GM12878 (cell line): ENCODE data around the gene DLST. TPM values are rescaled to one million over a fixed set of nuclear protein-coding genes. Genes with fewer than 3 reads are reported as not detected.

Experiments used
- ATAC-seq: fragments of 200-7000 bp; cut with Tn5 transposase; 3 replicates; pipeline ENCODE4 v1.9.1; 2020; ENCODE audit warnings: mild to moderate bottlenecking, moderate library complexity
- BruUV-seq: library from RNA; stranded (reverse); fragments of 400-500 nt; replicated peaks from 2 replicates; lab custom pipeline; 2021; lab: Mats Ljungman, UMichigan
- CTCF ChIA-PET: fragments of 300-600 bp; sonication (Branson Sonifier 250); formaldehyde crosslinking; extraction: SDS; loops from one replicate; lab custom pipeline; 2021; ENCODE audit warnings: inconsistent platforms; lab: Yijun Ruan, JAX
- POLR2A ChIA-PET: fragments of 350-600 bp; formaldehyde crosslinking; extraction: SDS; loops from one replicate; lab custom pipeline; 2021; ENCODE audit warnings: inconsistent platforms; lab: Charles Lee
- RAD21 ChIA-PET: fragments of 300-600 bp; sonication (Branson Sonifier 250); formaldehyde crosslinking; loops from one replicate; lab custom pipeline; 2023; ENCODE audit warnings: antibody characterized with exemption; ENCODE audit not compliant: unreplicated experiment; lab: Charles Lee
- SMC1A ChIA-PET: fragments of 300-600 bp; sonication (Branson Sonifier 250); formaldehyde crosslinking; loops from one replicate; lab custom pipeline; 2023; ENCODE audit not compliant: unreplicated experiment, uncharacterized antibody; lab: Charles Lee
- DNase-seq: peaks from one replicate; pipeline ENCODE4 v3.0.0-alpha.2; 2011; ENCODE audit warnings: low read depth, low spot score
- FAIRE-seq: peaks from 3 replicates; lab custom pipeline; 2011; peaks lifted over from hg19 to GRCh38; lab: Jason Lieb, UNC
- H2AFZ ChIP-seq: 2 replicates; pipeline ENCODE4 v1.6.0; 2011; ENCODE audit warnings: low read depth, low read length, control low read depth; ENCODE audit not compliant: control insufficient read depth
- H3K27ac ChIP-seq: 2 replicates; pipeline ENCODE4 v1.5.1; 2011; ENCODE audit warnings: control low read depth; ENCODE audit not compliant: control insufficient read depth, insufficient read depth
- H3K27me3 ChIP-seq, 2 experiments: replicated peaks in 1 of 2; 2 replicates each; pipeline versions ENCODE4 v1.6.0 to v1.6.1; 2011; ENCODE audit warnings: low read length in 1 of 2; ENCODE audit not compliant: control insufficient read depth in 2 of 2, insufficient read depth in 2 of 2
- H3K36me3 ChIP-seq, 2 experiments: 2 replicates each; pipeline ENCODE4 v1.5.1; 2011; ENCODE audit warnings: low read length in 1 of 2; ENCODE audit not compliant: control insufficient read depth in 2 of 2, insufficient read depth in 2 of 2
- H3K4me1 ChIP-seq: 2 replicates; pipeline ENCODE4 v1.6.1; 2011; ENCODE audit warnings: mild to moderate bottlenecking, low read length, moderate library complexity, mixed read lengths; ENCODE audit not compliant: control insufficient read depth, insufficient read depth
- H3K4me2 ChIP-seq: 2 replicates; pipeline ENCODE4 v1.6.0; 2011; ENCODE audit warnings: control low read depth; ENCODE audit not compliant: control insufficient read depth, insufficient read depth
- H3K4me3 ChIP-seq: fragments of 200-600 bp; sonication (generic); 2 replicates; pipeline ENCODE4 v1.5.1; 2016
- H3K79me2 ChIP-seq: 2 replicates; pipeline ENCODE4 v1.6.0; 2011; ENCODE audit warnings: low read length; ENCODE audit not compliant: control insufficient read depth, insufficient read depth
- H3K9ac ChIP-seq: 2 replicates; pipeline ENCODE4 v1.8.0; 2011; ENCODE audit warnings: low read length, control low read depth, mixed read lengths; ENCODE audit not compliant: control insufficient read depth, insufficient read depth
- H3K9me3 ChIP-seq: replicated peaks from 3 replicates; pipeline ENCODE4 v1.5.1; 2011; ENCODE audit warnings: mild to moderate bottlenecking, low read length; ENCODE audit not compliant: control insufficient read depth, insufficient read depth
- H4K20me1 ChIP-seq: 2 replicates; pipeline ENCODE4 v1.6.0; 2011; ENCODE audit not compliant: control insufficient read depth, insufficient read depth
- ASH2L ChIP-seq: fragments of 300-600, 200-600 bp; sonication (generic); IDR thresholded peaks from 2 replicates; pipeline ENCODE4 v1.6.1; 2017; ENCODE audit warnings: low read depth, mild to moderate bottlenecking, borderline replicate concordance
- ATF3 ChIP-seq: IDR thresholded peaks from 2 replicates; pipeline ENCODE4 v1.6.1; 2011; ENCODE audit warnings: low read depth, mild to moderate bottlenecking, low read length, moderate library complexity, borderline replicate concordance; ENCODE audit errors: extremely low read depth
- HDAC6 ChIP-seq: fragments of 200-600 bp; sonication (generic); IDR thresholded peaks from one replicate; pipeline ENCODE4 v1.8.0; 2017; ENCODE audit warnings: antibody characterized with exemption; ENCODE audit not compliant: unreplicated experiment
- IKZF1 ChIP-seq: fragments of 450-650 bp; conservative IDR thresholded peaks from 2 replicates; pipeline ENCODE4 v1.6.1; 2017; ENCODE audit warnings: antibody characterized with exemption, mild to moderate bottlenecking
- MEF2A ChIP-seq: IDR thresholded peaks from 2 replicates; pipeline ENCODE4 v1.6.1; 2011; ENCODE audit warnings: low read depth, mild to moderate bottlenecking, low read length, moderate library complexity; ENCODE audit not compliant: insufficient read depth
- NKRF ChIP-seq: fragments of 450-650 bp; conservative IDR thresholded peaks from 2 replicates; pipeline ENCODE4 v1.6.1; 2017; ENCODE audit warnings: mild to moderate bottlenecking, moderate library complexity
- POLR2A ChIP-seq: IDR thresholded peaks from 2 replicates; pipeline ENCODE4 v1.6.1; 2011; ENCODE audit warnings: low read depth, mild to moderate bottlenecking, low read length
- POU2F2 ChIP-seq: IDR thresholded peaks from 3 replicates; pipeline ENCODE4 v1.6.1; 2011; ENCODE audit warnings: low read depth, mild to moderate bottlenecking, low read length, borderline replicate concordance
- RAD51 ChIP-seq: fragments of 450-650 bp; IDR thresholded peaks from 2 replicates; pipeline ENCODE4 v1.6.1; 2016; ENCODE audit warnings: moderate library complexity, mild to moderate bottlenecking, inconsistent platforms
- SMC3 ChIP-seq: IDR thresholded peaks from 2 replicates; pipeline ENCODE4 v1.6.1; 2011; ENCODE audit warnings: low read length, improper control_type of control experiment, borderline replicate concordance
- SREBF1 ChIP-seq: IDR thresholded peaks from 2 replicates; pipeline ENCODE4 v1.6.1; 2012; ENCODE audit warnings: mild to moderate bottlenecking, low read length
- TCF12 ChIP-seq: IDR thresholded peaks from 2 replicates; pipeline ENCODE4 v1.6.1; 2011; ENCODE audit warnings: low read depth, mild to moderate bottlenecking, low read length
- ZSCAN29 ChIP-seq: fragments of 450-650 bp; IDR thresholded peaks from 2 replicates; pipeline ENCODE4 v1.6.1; 2017; ENCODE audit warnings: mild to moderate bottlenecking, moderate library complexity
- WGBS: methylation state at CpG from one replicate; pipeline ENCODE4 v1.1.6; 2016; ENCODE audit warnings: low lambda C conversion rate; ENCODE audit not compliant: insufficient replicate concordance, insufficient coverage; ENCODE audit errors: missing lambda C conversion rate; 5-methylcytosine and 5-hydroxymethylcytosine counted together
- in situ Hi-C: fragments of 300-500 bp; cut with MboI; formaldehyde crosslinking; loops from 9 replicates; pipeline ENCODE4 v1.14.3; 2018; ENCODE audit warnings: mixed read lengths
- intact Hi-C: fragments of 100-400 bp; cut with micrococcal nuclease; formaldehyde crosslinking; loops from one replicate; pipeline ENCODE4 v1.14.2; 2022; ENCODE audit not compliant: unreplicated experiment
- polyA plus RNA-seq, 11 experiments: library from polyadenylated mRNA; depleted of rRNA in 4 of 11; unstranded in 6 of 11; stranded (reverse) in 5 of 11; fragments of >200 nt; fragmentation: Nextera tagmentation in 4 of 11; fragmentation: Illumina TruSeq in 1 of 11; extraction: Ambion mirVana in 4 of 11; extraction: Trizol in 1 of 11; gene quantifications; 1 replicate in 1 of 11; 2 replicates in 10 of 11; pipeline versions ENCODE4 v1.2.1 to v1.2.3, GENCODE V29; 2011 to 2016; ENCODE audit warnings: inconsistent platforms in 2 of 11, missing spikeins in 2 of 11, low read depth in 1 of 11
- total RNA-seq, 4 experiments: library from RNA; depleted of rRNA in 3 of 4; stranded (reverse); fragments of >200 nt in 3 of 4; fragmentation: Illumina TruSeq in 1 of 4; extraction: Trizol in 1 of 4; gene quantifications; 2 replicates each; pipeline versions ENCODE4 v1.2.1 to v1.2.3, GENCODE V29; 2013 to 2021

Gene DLST
- total and polyA plus RNA-seq, 10 of the 15 experiments (the other 5 are each of a cell fraction or from before 2014, with no cell fraction given) = 2.9 to 141 (median 67.7) TPM

- TF ChIP-seq NKRF (no peak), ASH2L (no peak), IKZF1 (no peak), ZSCAN29 (no peak), SMC3 (no peak), RAD51 (no peak), SREBF1 (no peak), MEF2A (no peak), POLR2A (no peak), POU2F2 (no peak), ATF3 (no peak)
- TF ChIP-seq, all 136 proteins: peak for 0
These were observed 9.9 kb upstream of the DLST start (continued) for GRCh38 chr14:74871819-74872218.

GRCh38 chr14:74875204-74875603 is 6.5 kb upstream of the DLST start:
- H3K4me1 ChIP-seq = peaks cover 10% of the 10 kb centered on the region
- CTCF ChIA-PET = interaction anchor here (8.2 to 20.7 kb wide), 2 partner anchors 17 to 30 kb away, joined by 73 to 289 read pairs; no protein-coding TSS in a partner anchor
- TF ChIP-seq HDAC6 = no peak
- no peak for TF ChIP-seq TCF12
- TF ChIP-seq, all 136 proteins: peak for 0
- DNase-seq (no peak), ATAC-seq (no peak), FAIRE-seq (no peak)
- intact Hi-C loops (no loop called here), in situ Hi-C loops (no loop called here)
- POLR2A ChIA-PET = no interaction called here
- H2AFZ ChIP-seq = no peak overlapping the region
- RAD21 ChIA-PET = no interaction called here
- no peaks in the 10 kb centered on the region for H4K20me1 ChIP-seq
- H3K4me2 ChIP-seq = no peak overlapping the region
- no peaks in the 10 kb centered on the region for H3K9me3 ChIP-seq
- SMC1A ChIA-PET = interaction anchor here (0.7 to 5.0 kb wide), 3 partner anchors 13 to 186 kb away, joined by 3 to 30 read pairs (median 3); no protein-coding TSS in a partner anchor
- H3K27ac ChIP-seq = no peak overlapping the region
- H3K4me3 ChIP-seq = no peak overlapping the region
- H3K79me2 ChIP-seq = no peaks in the 10 kb centered on the region
- no peaks in the 10 kb centered on the region; a peak in 1 of 4 replicates for H3K27me3 ChIP-seq
- no peak overlapping the region for H3K9ac ChIP-seq
- 92% methylated on average over 5 of the region's 5 CpGs for WGBS
- H3K36me3 ChIP-seq = no peaks in the 10 kb centered on the region
- BruUV-seq = no TSS peak
